ENCODE data around the gene IGSF3. TPM values are rescaled to one million over a fixed set of nuclear protein-coding genes. Genes with fewer than 3 reads are reported as not detected.
"Not testable (repeated sequence)": the region's sequence is repeated elsewhere in the genome, so short reads cannot be mapped to it uniquely, and the experiment has no call there.

The IGSF3 gene
- total RNA-seq, 1 experiment from 2014 or later = 0.98 TPM

GRCh38 chr1:116579259-116579875, 88.2 kb downstream of the IGSF3 start:
- DNase-seq (ENCODE audit: low read depth) = no peak

- DNase-seq (ENCODE audit: low read depth) = no peak
These were observed 89.0 kb downstream of the IGSF3 start for GRCh38 chr1:116578581-116578980.

- no peak for DNase-seq (ENCODE audit: low read depth)
These were observed 89.7 kb downstream of the IGSF3 start for GRCh38 chr1:116577759-116578314.

GRCh38 chr1:116574581-116575291, 92.8 kb downstream of the IGSF3 start:
- peak; percentile 58 for DNase-seq (ENCODE audit: low read depth)

GRCh38 chr1:116573431-116574095, 94.0 kb downstream of the IGSF3 start:
- DNase-seq (ENCODE audit: low read depth) = no peak

GRCh38 chr1:116572771-116573430, 94.6 kb downstream of the IGSF3 start:
- no peak for DNase-seq (ENCODE audit: low read depth)

GRCh38 chr1:116572099-116572498, 95.4 kb downstream of the IGSF3 start:
- no peak for DNase-seq (ENCODE audit: low read depth)

GRCh38 chr1:116571215-116571919, 96.2 kb downstream of the IGSF3 start:
- no peak for DNase-seq (ENCODE audit: low read depth)

GRCh38 chr1:116570358-116571214, 96.9 kb downstream of the IGSF3 start, which contains the start of gene CD58:
TSS of gene CD58 (minus strand) at chr1:116571026. CDS start at chr1:116570972, 54 bp downstream.
- DNase-seq (ENCODE audit: low read depth) = peak; percentile 77

- DNase-seq (ENCODE audit: low read depth) = no peak
These were observed 97.7 kb downstream of the IGSF3 start for GRCh38 chr1:116569776-116570357.

GRCh38 chr1:116569381-116569670, 98.2 kb downstream of the IGSF3 start:
- no peak for DNase-seq (ENCODE audit: low read depth)

GRCh38 chr1:116568662-116569380, 98.7 kb downstream of the IGSF3 start:
- no peak for DNase-seq (ENCODE audit: low read depth)

- DNase-seq (ENCODE audit: low read depth) = no peak
These were observed 99.5 kb downstream of the IGSF3 start for GRCh38 chr1:116567790-116568661.

- no peak for DNase-seq (ENCODE audit: low read depth)
These were observed 102.3 kb downstream of the IGSF3 start for GRCh38 chr1:116565222-116565621.

- DNase-seq (ENCODE audit: low read depth) = no peak
These were observed 103.1 kb downstream of the IGSF3 start for GRCh38 chr1:116564426-116564825.

GRCh38 chr1:116562465-116562864, 105.1 kb downstream of the IGSF3 start:
- DNase-seq (ENCODE audit: low read depth) = not testable (repeated sequence)

GRCh38 chr1:116561563-116561962, 106.0 kb downstream of the IGSF3 start:
- DNase-seq (ENCODE audit: low read depth) = no peak

Data from LHCN-M2 (cell line).